Right ventricle myocardium inferior (tissue), 1 donor: Measurements from ENCODE around the gene TMEM109. TPM values are rescaled to one million over a fixed set of nuclear protein-coding genes. Genes with fewer than 3 reads are reported as not detected.

Experiments
- ATAC-seq: fragments of 200-7000 bp; cut with Tn5 transposase; one replicate; pipeline ENCODE4 v1.9.1; 2020; ENCODE audit warnings: mild to moderate bottlenecking, moderate library complexity
- DNase-seq: peaks from one replicate; pipeline ENCODE4 v3.0.0; 2021; ENCODE audit errors: missing footprints
- intact Hi-C: fragments of 100-400 bp; cut with DNase I; formaldehyde crosslinking; loops from one replicate; pipeline ENCODE4 v1.11.0; 2022
- total RNA-seq: library from RNA; stranded (reverse); fragmentation: NEBNext Ultra II Directional; extraction: Animal tissue kit (Norgen Biotek cat#: 25700); gene quantifications from one replicate; pipeline ENCODE4 v1.2.1, GENCODE V29; 2021
- donor health status: DM: no; HTN: yes; CAD: no; lungs with severe emphysema.

Gene TMEM109
- total RNA-seq, 1 donor from 2014 or later: 97.5 TPM

DNA sequence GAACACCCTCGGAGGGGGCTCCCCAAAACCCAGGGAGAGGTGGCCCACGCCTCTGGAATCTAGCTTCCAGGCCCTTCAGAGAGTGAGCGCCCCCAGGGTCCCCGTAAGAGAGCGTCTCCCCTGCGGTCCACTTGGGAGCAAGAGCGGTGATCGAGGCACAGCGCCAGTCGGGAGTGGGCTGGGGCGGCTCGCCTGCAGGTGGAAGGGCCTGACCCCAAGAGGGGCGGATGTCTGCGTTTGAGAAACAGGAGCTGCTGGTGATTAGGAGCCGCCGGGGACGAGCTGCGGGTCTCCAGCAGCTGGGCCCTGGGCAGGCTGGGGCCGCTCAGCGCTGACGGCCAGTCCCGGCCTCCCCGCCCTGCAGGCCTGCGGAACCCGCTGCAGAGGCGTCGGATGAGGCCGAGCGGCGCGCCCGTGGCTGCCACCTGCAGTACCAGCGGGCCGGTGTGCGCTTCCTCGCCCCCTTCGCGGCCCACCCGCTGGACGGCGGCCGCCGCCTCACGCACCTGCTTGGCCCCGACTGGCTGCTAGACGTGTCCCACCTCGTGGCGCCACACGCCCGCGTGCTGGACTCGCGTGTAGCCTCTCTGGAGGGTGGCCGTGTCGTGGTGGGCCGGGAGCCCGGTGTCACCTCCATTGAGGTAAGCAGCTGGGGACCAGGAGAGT, 20.3 kb downstream of the TMEM109 start:
- DNase-seq: peak; percentile 51
- no peak for ATAC-seq
- intact Hi-C loops: no loop called here

DNA sequence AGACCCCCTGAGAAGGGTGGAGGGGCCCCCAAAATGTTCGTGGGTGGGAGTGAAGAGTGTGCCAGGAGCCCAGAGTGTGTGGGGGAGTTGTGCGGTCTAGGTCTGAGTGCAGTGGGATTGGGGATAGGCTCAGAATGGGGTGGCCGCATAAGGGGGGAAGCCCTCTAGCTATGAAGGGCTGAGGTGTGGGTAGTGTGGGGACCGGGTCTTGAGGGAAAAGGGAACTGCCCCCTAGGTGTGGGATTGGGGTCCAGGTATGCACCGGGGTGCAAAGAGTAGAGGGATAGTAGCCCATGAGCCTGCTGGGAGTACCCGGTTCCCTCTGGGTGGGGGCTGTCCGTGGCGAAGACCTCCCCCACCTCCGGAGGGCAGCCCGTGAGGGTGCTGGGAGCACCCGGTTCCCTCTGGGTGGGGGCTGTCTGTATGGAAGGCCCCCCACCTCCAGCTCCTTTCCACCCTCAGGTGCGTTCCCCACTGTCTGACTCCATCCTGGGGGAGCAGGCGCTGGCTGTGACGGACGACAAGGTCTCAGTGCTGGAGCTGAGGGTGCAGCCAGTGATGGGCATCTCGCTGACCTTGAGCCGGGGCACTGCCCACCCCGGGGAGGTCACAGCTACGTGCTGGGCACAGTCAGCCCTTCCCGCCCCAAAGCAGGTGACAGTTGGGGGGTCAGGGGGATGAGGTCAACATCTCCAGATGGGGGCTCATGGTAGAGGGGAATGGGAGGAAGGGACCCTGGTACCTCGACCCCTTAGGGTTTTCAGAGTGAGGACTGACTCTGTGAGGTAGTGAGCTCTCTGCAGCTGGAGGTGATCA, 21.0 kb downstream of the TMEM109 start:
- peak; percentile 41 for DNase-seq

DNA sequence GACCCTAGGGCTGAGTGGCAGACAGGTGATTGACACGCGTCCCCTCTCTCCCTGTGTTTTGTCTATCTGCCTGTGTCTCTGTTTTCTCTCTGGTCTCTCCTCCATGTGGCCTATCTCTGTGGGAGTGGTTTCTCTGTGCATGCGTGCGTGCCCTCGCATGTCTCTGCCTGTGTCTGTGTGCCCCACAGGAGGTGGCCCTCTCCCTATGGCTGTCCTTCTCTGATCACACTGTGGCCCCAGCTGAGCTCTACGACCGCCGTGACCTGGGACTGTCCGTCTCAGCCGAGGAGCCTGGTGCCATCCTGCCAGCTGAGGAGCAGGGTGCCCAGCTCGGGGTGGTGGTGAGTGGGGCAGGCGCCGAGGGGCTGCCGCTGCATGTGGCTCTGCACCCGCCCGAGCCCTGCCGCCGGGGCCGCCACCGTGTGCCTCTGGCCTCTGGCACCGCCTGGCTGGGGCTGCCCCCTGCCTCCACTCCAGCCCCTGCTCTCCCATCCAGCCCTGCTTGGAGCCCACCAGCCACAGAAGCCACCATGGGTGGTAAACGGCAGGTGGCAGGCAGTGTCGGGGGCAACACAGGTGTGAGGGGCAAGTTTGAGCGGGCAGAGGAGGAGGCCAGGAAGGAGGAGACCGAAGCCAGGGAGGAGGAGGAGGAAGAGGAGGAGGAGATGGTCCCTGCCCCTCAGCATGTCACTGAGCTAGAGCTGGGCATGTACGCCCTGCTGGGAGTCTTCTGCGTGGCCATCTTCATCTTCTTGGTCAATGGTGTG, 21.9 kb downstream of the TMEM109 start:
- DNase-seq (no peak), ATAC-seq (no peak)
- intact Hi-C loops: no loop called here

More for the DNA sequence above, 21.0 kb downstream of the TMEM109 start:
- intact Hi-C loops: no loop called here
- ATAC-seq: no peak

DNA sequence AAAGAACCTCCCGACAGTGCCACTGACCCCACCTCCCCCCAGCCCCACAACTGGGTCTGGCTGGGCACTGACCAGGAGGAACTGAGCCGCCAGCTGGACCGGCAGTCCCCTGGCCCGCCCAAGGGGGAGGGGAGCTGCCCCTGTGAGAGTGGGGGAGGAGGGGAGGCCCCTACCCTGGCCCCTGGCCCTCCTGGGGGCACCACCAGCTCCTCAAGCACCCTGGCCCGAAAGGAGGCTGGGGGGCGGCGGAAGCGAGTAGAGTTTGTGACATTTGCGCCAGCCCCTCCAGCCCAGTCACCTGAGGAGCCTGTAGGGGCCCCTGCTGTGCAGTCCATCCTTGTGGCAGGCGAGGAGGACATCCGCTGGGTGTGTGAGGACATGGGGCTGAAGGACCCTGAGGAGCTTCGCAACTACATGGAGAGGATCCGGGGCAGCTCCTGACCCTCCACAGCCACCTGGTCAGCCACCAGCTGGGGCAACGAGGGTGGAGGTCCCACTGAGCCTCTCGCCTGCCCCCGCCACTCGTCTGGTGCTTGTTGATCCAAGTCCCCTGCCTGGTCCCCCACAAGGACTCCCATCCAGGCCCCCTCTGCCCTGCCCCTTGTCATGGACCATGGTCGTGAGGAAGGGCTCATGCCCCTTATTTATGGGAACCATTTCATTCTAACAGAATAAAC, 22.6 kb downstream of the TMEM109 start:
- no peak for DNase-seq
- no peak for ATAC-seq
- intact Hi-C loops: no loop called here

DNA sequence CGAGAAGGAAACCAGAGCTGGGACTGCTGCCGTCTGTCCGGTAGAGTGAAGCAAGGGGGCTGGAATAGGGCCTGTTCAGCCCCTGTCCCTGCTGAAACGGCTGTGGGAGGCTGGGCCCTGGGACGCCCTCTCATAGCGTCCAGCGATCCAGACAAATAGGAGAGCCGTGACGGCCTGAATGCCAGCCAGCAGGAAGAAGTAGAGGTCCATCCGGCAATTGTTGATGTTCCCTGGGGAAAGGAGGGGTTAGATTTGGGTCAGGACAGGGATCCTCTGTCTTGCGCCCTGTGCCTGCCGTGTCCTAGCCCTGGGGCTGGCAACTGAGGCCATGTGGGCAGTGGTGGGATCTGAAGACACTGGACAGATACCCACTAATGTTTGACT, 23.2 kb downstream of the TMEM109 start:
- intact Hi-C loops: no loop called here
- DNase-seq: peak; percentile 56
- ATAC-seq: peak; percentile 20

DNA sequence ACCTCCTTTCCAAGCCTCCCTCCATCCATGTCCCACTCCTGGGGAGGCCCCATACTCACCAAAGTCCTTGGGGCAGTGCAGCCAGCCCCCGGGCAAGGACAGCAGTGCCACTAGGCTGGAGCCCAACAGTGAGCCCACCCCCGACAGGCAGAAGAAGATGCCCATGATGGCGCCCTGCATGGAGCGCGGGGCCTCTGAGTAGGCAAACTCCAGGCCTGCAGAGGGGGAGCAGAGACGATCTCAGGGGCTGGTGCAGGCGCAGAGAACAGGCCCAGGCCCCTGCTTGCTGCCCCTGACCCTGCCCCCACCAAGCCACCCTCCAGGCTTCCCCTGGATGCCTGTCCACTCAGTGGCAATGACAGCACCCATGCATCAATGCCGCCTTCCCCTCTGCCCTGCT, 23.9 kb downstream of the TMEM109 start:
- peak; percentile 37 for DNase-seq

DNA sequence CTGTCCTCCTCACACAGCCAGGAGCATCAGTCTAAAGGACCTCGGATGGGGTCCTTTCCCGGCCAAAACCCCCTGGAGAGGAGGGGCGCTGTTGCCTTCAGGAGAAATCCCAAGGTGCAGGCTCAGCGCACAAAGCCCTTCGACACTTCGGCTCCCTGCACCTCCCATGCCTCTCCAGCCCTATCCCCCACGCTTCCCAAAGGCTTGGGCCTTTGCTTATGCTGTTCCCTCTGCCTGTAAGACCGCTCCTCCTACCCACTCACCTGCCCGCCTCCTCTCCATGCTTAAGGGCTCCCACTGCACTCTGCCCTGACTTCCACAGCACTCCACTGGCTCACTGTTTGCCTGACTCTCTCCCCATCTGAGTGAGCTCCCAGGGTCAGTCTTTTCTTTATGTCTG, 24.5 kb downstream of the TMEM109 start:
- no peak for ATAC-seq
- peak; percentile 17 for DNase-seq
- intact Hi-C loops: no loop called here

More for the DNA sequence above, 23.9 kb downstream of the TMEM109 start:
- no peak for ATAC-seq
- intact Hi-C loops: no loop called here

DNA sequence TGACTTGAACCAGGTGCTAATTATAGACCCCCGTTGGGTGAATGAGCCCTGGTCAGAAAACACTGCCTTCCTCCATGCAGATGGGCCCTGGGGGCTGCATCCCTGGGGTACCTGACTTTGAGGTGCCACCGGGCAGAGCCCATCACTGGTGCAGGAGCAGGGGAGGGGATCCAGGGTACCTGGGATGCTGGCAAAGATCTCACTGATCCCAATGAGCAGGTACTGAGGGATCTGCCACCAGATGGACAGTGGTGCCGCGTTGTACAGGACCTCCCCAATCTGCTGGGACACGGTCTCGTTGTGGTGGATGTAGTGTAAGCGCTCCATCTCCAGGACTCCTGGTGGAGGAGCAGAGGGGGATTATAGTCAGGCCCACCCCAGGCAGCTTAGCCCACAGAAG, 25.3 kb downstream of the TMEM109 start:
- intact Hi-C loops: no loop called here
- DNase-seq (no peak), ATAC-seq (no peak)

DNA sequence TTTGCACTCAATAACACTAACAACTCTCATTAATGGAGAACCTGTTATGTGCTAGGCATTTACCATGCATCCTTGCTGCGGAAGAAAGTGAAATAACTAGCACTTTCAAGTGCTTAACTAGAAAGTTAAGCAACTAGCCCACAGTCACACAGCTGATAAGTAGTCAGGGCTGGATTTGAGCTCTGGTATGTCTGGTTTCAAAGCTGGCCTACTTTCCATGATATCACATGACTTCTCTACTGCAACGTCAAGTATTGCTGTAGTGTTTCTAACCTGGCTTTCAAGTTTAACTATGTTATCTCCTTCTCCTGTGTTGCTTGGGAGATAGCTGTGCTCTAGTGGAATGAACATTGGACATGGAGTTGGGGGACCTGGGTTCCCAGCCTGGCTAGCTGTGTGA, 25.9 kb downstream of the TMEM109 start:
- DNase-seq (no peak), ATAC-seq (no peak)
- intact Hi-C loops: no loop called here

DNA sequence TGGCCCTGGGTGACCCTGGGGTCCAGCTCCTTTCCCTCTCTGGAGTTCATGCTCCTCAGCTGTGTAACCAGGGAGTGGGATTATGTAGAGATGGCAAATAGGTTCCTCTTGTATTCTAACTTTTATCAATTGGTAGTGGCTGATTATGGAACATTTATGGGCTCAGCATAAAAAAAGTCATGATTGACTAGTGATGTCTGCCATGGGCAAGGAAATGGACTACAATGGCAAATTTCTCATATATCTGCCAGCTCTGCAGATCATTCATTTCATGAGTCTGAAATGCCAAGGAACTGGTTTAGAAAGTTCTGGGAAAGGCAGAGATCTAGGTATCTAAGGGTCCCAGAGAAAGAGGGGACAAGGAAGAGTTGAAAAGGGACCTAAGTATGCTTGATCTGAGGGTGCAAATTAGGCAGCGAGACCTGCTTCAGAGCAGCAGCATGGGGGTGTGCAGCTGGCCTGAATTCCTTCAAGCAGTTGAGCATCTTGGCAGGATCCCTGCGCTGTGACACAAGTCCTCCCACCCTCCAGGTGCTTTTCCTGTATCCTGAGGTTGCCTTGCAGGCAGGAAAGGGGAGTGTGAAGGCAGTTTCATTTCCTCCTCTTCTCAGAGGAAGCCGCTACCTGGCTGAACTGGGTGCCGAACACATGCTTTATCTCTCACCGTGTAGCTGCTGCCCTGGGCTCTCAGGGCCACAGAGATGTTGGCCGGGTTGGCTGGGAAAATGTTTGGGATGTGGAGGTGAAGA, 27.6 kb downstream of the TMEM109 start:
- DNase-seq (no peak), ATAC-seq (no peak)
- intact Hi-C loops: no loop called here

DNA sequence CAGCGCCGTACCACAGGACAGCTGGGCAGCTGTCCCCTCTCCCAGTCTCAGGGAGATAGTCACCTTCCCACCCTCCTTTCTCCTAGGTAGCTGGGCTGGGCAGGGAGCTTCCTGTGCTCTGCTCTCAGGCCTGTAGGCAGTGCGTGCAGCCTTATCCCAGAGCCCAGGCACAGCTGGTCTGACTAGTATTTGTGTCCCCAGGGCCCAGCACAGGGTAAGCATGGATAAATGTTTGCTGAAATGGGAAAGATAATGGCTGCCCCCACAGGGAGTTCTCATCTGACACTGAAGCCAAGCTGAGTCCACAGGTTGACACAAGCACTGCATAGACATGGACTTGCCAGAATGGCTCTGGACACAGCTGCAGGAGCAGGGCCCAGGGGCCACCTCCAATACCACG, 28.3 kb downstream of the TMEM109 start:
- DNase-seq (no peak), ATAC-seq (peak; percentile 17)
- intact Hi-C loops: no loop called here

DNA sequence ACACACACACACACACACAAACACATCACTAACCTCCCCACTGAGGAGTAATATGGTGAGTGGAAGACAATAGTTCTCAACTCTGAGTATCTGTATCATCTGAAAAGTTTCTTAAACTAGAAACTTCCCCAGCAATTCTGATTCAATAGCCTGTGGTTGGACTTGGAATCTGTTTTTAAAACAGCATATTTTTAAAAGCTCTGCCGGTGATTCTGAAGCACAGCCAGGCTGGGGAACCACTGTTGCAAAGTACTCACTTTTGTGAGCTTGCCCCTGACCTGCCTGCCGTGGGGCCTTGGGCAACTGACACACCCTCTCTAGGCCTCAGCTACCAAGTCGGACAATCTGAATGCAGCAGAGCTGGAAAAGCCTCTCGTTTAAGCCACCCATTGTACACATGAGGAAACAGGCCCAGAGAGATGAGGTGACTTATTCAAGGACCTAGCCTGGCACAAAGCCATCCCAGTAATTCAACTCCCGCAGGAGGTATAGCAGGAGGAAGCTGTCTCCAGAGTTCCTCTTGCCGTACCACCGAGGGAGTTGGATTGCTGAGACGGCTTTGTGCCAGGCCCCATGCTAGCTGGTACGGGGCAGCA, 29.1 kb downstream of the TMEM109 start:
- no peak for ATAC-seq
- intact Hi-C loops: no loop called here

DNA sequence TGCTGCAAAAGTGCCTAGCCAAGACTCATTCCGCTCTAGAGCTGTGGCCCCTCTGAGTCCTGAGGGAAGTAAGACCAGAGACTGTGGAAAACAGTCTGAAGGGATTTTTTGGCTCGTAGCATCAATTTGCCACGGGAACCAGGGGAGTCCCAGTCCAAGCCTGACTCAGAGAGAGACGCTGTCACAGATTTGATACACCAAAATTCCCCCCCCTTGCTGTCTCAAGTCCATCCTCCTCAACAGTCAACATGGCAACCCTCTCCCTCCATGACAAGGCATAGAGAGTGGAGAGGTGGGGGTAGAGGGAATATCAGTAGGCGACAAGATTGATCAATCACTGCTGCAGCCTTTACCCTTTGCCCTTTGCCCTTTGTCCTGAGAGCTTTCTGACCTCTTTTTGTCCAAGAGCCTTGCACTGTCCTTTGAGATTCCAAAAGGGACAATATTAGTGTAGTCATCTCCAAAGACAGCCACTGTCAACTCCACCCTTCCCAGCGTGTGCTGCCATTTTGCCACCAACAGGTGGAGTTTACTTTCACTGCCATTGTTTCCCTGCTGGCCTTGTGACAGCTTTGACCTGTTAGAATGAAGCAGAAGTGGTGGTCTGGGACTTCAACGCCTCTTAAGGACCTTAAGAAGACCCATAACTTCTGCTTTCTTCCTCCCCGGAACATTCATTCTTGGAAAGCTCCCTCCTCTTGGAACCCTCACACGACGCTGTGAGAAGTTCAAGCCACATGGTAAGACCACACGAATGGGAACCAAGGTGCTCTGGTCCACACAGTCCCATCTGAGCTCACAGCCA, 30.7 kb downstream of the TMEM109 start:
- ATAC-seq (no peak), DNase-seq (no peak)
- intact Hi-C loops: no loop called here

More for the DNA sequence above, 29.1 kb downstream of the TMEM109 start:
- DNase-seq: no peak

DNA sequence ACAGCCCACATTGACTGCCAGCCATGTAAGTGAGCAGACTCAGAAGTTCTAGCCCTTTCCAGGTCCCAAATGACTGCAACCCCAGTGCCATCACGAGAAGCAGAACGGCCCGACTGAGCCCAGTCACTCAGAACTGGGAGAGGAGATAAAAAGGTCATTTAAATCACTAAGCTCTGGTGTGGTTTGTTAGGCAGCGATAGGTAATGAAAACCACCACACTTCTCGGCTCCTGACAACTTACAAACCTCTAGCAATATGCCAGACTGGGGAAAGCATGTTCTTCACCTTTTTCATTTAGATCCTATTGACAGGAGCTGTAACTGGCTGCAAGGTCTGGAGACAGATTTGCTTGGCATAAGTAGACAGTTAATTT, 31.3 kb downstream of the TMEM109 start:
- no peak for DNase-seq

DNA sequence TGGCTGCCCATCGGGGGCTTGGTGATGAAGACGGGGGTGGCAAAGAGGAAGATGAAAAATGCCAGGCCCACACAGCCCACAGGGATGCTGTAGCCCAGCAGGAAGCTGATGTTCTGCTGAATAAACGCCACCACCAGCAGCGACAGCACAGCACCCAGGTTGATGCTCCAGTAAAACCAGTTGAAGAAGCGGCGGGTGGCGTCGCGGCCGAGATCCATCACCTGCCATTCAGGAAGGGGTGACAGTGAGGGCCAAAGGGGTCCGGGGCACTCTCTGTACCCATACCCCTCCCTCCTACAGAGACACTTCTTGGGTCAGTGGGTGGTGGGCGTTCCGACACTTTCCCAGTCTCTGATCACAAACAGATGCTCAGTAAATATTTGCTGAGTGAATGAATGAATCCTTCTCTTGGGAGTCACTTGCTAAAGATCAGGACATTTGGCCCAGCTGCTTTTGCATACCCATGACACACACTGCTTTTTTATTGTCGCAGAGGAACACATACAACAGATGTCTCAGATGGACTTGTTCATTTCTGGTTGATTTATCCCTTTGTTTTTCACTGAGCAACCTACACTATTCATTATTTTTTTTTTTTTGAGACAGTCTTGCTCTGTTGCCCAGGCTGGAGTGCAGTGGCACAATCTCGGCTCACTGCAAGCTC, 32.8 kb downstream of the TMEM109 start:
- intact Hi-C loops: no loop called here
- no peak for DNase-seq
- ATAC-seq: no peak

More for the DNA sequence above, 31.3 kb downstream of the TMEM109 start:
- intact Hi-C loops: no loop called here
- no peak for ATAC-seq

DNA sequence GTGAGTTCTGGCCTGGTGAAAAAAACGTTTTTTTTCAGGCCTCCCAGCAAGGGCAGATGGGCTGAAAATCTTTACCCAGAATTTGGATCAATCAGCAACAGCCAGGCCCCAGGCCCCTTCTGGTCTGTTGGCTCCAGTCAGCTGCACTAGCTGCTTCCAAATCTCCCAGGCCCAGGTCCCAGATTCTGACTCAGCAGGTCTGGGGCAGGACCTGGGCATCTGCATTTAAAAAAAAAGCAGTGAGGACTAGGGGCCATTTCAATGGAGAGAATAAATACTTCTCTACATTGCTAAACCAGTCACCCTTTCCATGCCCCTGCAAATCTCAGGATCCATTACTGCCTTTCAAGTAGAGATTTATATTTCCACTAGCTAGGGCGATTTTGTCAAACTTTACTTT, 33.7 kb downstream of the TMEM109 start:
- no peak for ATAC-seq
- DNase-seq: no peak
- intact Hi-C loops: no loop called here

DNA sequence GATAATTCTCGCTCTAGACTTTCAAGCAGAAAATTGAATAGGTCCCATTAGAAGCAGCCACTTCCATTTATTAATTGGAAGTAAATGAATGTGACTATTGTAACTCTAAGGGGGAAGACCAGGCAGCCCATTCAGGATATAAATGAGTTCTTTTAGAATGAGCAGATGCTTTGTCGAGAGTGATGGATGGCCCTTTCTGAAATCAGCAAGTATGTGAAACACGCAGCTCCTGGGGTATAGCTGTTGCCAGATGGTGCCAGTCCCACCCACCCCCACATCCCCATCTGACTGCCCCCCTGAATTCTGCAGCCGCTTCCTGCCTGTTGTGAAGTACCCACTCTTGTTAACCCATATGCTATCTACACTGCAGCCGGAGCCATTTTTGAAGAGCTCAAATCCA, 34.3 kb downstream of the TMEM109 start:
- intact Hi-C loops: no loop called here
- no peak for ATAC-seq

More for the DNA sequence above, 34.3 kb downstream of the TMEM109 start:
- DNase-seq: no peak
